ENCODE results near the gene MRPL4.

MRPL4 gene

GRCh38 chr19:10251792-10252694, at the start of gene MRPL4:
Gene MRPL4, plus strand, starts transcription at chr19:10252214. Its CDS starts 40 bp downstream, at chr19:10252254.
- peak within 1 kb of the TSS; percentile 79 for H3K4me3 ChIP-seq (ENCODE audit: low read length)
- TF ChIP-seq CTCF (conservative IDR thresholded peaks at IDR 0.05; ENCODE audit: low read length) = no peak
- DNase-seq (ENCODE audit: low read depth) = peak; percentile 98

- DNase-seq (ENCODE audit: low read depth) = no peak
- H3K4me3 ChIP-seq (ENCODE audit: low read length) = no peak overlapping the region
- no peak for TF ChIP-seq CTCF (conservative IDR thresholded peaks at IDR 0.05; ENCODE audit: low read length)
Measured at GRCh38 chr19:10203686-10204085, 48.3 kb upstream of the MRPL4 start.

- DNase-seq (ENCODE audit: low read depth) = no peak
- no peak for TF ChIP-seq CTCF (conservative IDR thresholded peaks at IDR 0.05; ENCODE audit: low read length)
- H3K4me3 ChIP-seq (ENCODE audit: low read length) = no peak overlapping the region
Measured at GRCh38 chr19:10205636-10206035, 46.4 kb upstream of the MRPL4 start.

GRCh38 chr19:10206226-10206885, 45.7 kb upstream of the MRPL4 start:
- no peak overlapping the region for H3K4me3 ChIP-seq (ENCODE audit: low read length)
- peak; percentile 41 for DNase-seq (ENCODE audit: low read depth)
- TF ChIP-seq CTCF (conservative IDR thresholded peaks at IDR 0.05; ENCODE audit: low read length) = no peak

- DNase-seq (ENCODE audit: low read depth) = no peak
- TF ChIP-seq CTCF (conservative IDR thresholded peaks at IDR 0.05; ENCODE audit: low read length) = no peak
- H3K4me3 ChIP-seq (ENCODE audit: low read length) = no peak overlapping the region
Measured at GRCh38 chr19:10207026-10207425, 45.0 kb upstream of the MRPL4 start.

GRCh38 chr19:10209315-10209714, 42.7 kb upstream of the MRPL4 start:
- DNase-seq (ENCODE audit: low read depth) = peak; percentile 59
- no peak overlapping the region for H3K4me3 ChIP-seq (ENCODE audit: low read length)
- TF ChIP-seq CTCF (conservative IDR thresholded peaks at IDR 0.05; ENCODE audit: low read length) = no peak
